Measurements from ENCODE around the gene SDK1. TPM values are rescaled to one million over a fixed set of nuclear protein-coding genes. Genes with fewer than 3 reads are reported as not detected.

Gene SDK1
- total RNA-seq, 1 donor from 2014 or later, result 225 TPM

GRCh38 chr7:3327655-3328054 lies 26.6 kb downstream of the SDK1 start:
- Mint-ChIP-seq H3K27me3 (ENCODE audit: unreplicated experiment) (peaks cover 4% of the 10 kb centered on the region), H3K36me3 (ENCODE audit: unreplicated experiment) (no peaks in the 10 kb centered on the region), H3K9me3 (ENCODE audit: unreplicated experiment) (peaks cover 2% of the 10 kb centered on the region), H3K4me1 (ENCODE audit: low read depth, unreplicated experiment) (peaks cover 26% of the 10 kb centered on the region), H3K27ac (ENCODE audit: unreplicated experiment) (no peak overlapping the region), H3K4me3 (ENCODE audit: unreplicated experiment) (no peak overlapping the region)
- TF ChIP-seq CTCF (IDR thresholded peaks at IDR 0.05; ENCODE audit: partially characterized antibody, unreplicated experiment), result no peak
- DNase-seq, result no peak

- Mint-ChIP-seq H3K27ac (ENCODE audit: unreplicated experiment) (no peak overlapping the region), H3K4me1 (ENCODE audit: low read depth, unreplicated experiment) (peaks cover 36% of the 10 kb centered on the region), H3K4me3 (ENCODE audit: unreplicated experiment) (no peak overlapping the region), H3K27me3 (ENCODE audit: unreplicated experiment) (peaks cover 1% of the 10 kb centered on the region), H3K9me3 (ENCODE audit: unreplicated experiment) (peaks cover 6% of the 10 kb centered on the region), H3K36me3 (ENCODE audit: unreplicated experiment) (peaks cover 5% of the 10 kb centered on the region)
- no peak for DNase-seq
- TF ChIP-seq CTCF (IDR thresholded peaks at IDR 0.05; ENCODE audit: partially characterized antibody, unreplicated experiment), result no peak
Observed at GRCh38 chr7:3332308-3332707, 31.3 kb downstream of the SDK1 start.

- peaks cover 5% of the 10 kb centered on the region for H3K36me3 Mint-ChIP-seq (ENCODE audit: unreplicated experiment)
Observed at GRCh38 chr7:3333861-3334260, 32.8 kb downstream of the SDK1 start.

DNA sequence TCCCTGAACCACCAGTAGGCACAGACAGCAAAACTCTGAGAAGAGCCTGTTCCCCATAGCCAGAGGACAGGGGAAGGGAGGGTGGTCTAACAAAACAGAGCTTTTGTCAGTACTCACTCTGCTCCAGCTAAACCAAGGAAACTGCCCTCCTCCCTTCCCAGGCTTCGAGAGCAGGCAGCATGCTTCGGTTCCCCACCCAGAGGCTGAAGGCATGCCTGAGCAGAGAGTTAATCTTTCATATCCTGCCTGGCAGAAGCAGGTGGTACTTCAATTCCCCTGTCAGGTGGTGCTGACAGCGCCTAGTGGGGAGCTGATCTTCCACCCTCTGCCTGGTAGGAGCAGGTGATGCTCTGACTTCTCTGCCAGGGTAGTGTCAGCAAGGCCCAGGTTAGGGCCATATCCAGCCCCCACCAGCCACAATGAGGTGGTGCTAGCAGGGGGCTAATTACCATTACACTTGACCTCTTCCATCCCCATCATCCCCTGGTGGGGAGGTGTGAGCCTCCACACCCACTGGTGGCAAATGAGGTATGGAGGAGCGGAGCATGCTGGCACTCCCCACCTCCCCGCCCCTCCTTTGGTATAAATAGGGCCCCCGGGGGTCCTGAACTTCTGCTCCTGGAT lies 35.1 kb downstream of the SDK1 start:
- Mint-ChIP-seq H3K36me3 (ENCODE audit: unreplicated experiment) (peaks cover 5% of the 10 kb centered on the region), H3K9me3 (ENCODE audit: unreplicated experiment) (peaks cover 6% of the 10 kb centered on the region), H3K4me3 (ENCODE audit: unreplicated experiment) (no peak overlapping the region), H3K4me1 (ENCODE audit: low read depth, unreplicated experiment) (peaks cover 28% of the 10 kb centered on the region), H3K27me3 (ENCODE audit: unreplicated experiment) (peaks cover 1% of the 10 kb centered on the region), H3K27ac (ENCODE audit: unreplicated experiment) (no peak overlapping the region)
- no peak for TF ChIP-seq CTCF (IDR thresholded peaks at IDR 0.05; ENCODE audit: partially characterized antibody, unreplicated experiment)
- DNase-seq, result no peak

More at GRCh38 chr7:3333861-3334260, 32.8 kb downstream of the SDK1 start:
- Mint-ChIP-seq H3K27ac (ENCODE audit: unreplicated experiment) (no peak overlapping the region), H3K27me3 (ENCODE audit: unreplicated experiment) (peaks cover 1% of the 10 kb centered on the region), H3K4me3 (ENCODE audit: unreplicated experiment) (no peak overlapping the region), H3K9me3 (ENCODE audit: unreplicated experiment) (peaks cover 6% of the 10 kb centered on the region), H3K4me1 (ENCODE audit: low read depth, unreplicated experiment) (peaks cover 28% of the 10 kb centered on the region)
- no peak for TF ChIP-seq CTCF (IDR thresholded peaks at IDR 0.05; ENCODE audit: partially characterized antibody, unreplicated experiment)
- DNase-seq, result no peak

DNA sequence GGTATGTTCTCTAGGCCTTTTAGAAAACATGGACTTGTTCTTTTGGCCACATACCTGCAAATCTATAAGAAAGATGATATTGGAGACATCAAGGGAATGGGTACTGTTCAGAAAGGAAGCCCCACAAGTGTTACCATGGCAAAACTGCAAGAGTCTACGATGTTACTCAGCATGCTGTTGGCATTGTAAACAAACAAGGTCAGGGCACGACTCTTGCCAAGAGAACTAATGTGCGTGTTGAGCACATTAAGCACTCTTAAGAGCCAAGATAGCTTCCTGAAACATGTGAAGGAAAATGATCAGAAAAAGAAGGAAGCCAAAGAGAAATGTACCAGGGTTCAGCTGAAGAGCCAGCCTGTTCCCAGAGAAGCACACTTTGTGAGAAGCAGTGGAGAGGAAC lies 37.1 kb downstream of the SDK1 start:
- H3K27ac Mint-ChIP-seq (ENCODE audit: unreplicated experiment), result no peak overlapping the region
- peaks cover 5% of the 10 kb centered on the region for H3K36me3 Mint-ChIP-seq (ENCODE audit: unreplicated experiment)
- no peak for TF ChIP-seq CTCF (IDR thresholded peaks at IDR 0.05; ENCODE audit: partially characterized antibody, unreplicated experiment)
- H3K4me1 Mint-ChIP-seq (ENCODE audit: low read depth, unreplicated experiment), result peaks cover 20% of the 10 kb centered on the region
- H3K27me3 Mint-ChIP-seq (ENCODE audit: unreplicated experiment), result peaks cover 1% of the 10 kb centered on the region
- H3K9me3 Mint-ChIP-seq (ENCODE audit: unreplicated experiment), result peaks cover 7% of the 10 kb centered on the region
- H3K4me3 Mint-ChIP-seq (ENCODE audit: unreplicated experiment), result no peak overlapping the region
- no peak for DNase-seq
